GM20000 (cell line): ENCODE measurements around the gene NEU4.
A peak's percentile ranks its signal among the peaks of the same experiment; 100 is the strongest.

Source experiments
- DNase-seq: peaks from one replicate; pipeline ENCODE4 v3.0.0; 2012; ENCODE audit warnings: low spot score
- TF ChIP-seq, protein P1 (sequence below): IDR thresholded peaks from 2 replicates; pipeline ENCODE4 v1.5.1; 2012; ENCODE audit warnings: mild to moderate bottlenecking, control low read depth; ENCODE audit errors: extremely low read depth, missing control alignments

The NEU4 gene

DNA sequence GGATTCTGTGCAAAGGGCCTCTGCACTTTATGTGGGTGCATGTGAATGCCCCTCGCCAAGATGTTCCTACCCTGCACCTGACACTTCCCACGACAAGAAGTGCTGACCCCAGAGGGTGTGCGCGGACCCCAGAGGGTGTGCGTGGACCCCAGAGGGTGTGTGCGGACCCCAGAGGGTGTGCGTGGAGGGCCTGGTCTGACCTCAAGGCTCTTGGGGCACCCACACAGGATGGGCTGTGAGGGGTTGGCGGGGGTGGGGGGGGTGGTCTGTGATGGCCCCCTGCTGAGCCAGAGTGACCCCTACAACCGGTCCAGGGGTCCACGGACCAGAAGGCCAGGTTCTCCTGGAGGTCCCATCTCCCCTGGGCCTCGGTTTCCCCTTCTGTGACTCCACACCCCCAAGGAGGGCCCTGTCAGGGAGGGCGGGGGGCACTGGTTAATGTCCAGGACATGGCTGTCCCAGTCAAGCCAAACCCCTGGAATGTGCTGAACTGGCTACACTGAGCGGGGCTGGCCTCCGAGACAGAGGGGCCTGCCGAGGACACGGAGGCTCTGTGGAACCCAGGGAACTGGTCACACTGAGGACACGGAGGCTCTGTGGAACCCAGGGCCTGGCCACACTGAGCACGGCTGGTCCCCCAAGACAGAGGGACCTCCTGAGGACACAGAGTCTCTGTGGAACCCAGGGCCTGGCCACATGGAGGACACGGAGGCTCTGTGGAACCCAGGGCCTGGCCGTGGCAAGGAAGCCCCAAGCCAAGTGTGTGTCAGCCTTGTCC lies 3.1 kb downstream of the NEU4 start:
- DNase-seq = peak; percentile 12
- TF ChIP-seq, protein P1, sequence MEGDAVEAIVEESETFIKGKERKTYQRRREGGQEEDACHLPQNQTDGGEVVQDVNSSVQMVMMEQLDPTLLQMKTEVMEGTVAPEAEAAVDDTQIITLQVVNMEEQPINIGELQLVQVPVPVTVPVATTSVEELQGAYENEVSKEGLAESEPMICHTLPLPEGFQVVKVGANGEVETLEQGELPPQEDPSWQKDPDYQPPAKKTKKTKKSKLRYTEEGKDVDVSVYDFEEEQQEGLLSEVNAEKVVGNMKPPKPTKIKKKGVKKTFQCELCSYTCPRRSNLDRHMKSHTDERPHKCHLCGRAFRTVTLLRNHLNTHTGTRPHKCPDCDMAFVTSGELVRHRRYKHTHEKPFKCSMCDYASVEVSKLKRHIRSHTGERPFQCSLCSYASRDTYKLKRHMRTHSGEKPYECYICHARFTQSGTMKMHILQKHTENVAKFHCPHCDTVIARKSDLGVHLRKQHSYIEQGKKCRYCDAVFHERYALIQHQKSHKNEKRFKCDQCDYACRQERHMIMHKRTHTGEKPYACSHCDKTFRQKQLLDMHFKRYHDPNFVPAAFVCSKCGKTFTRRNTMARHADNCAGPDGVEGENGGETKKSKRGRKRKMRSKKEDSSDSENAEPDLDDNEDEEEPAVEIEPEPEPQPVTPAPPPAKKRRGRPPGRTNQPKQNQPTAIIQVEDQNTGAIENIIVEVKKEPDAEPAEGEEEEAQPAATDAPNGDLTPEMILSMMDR = no peak

DNA sequence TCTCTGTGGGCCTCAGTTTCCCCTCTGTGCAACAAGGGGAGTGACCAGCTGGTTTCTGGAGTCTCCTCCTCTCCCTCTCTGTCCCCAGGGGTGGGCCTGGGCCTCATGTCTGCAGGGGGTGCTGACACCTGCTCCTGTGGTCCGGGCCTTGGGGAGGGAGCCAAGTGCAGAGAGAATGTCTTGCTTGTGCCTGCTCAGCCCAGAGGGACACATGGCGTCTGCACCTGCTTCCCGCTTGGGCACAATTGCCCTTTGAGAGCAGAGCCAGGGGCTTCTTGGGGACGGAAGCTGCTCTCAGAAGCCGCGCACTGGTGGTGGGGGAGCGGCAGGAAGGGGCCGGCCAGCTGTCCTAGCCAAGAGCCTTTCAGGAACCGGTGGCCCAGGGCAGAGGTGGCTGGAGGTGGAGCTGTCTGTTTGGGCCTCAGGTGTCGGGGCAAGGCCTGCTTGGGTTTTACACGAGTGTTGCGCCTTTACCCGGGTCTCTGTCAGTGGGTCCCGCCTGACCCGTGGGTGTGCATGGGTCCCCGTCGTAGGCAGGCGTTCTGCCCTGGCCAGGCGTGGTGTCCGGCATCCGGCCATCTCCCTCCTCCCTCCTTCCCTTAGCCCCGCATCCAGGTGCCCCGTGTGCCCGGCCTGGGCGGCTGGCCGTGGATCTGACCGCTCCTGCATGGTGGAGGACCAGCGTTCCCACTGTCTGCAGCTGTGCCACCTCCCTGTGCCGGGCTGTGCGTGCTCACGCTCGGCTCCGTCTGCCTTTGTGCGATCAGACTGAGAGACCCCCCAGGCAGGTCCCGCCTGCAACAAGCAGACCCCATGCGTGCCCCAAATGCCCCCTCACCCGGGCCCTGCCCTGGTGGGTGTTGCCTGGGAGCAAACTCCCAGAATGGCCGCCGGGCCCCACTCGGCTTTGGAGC lies 4.0 kb downstream of the NEU4 start:
- DNase-seq = peak; percentile 28

DNA sequence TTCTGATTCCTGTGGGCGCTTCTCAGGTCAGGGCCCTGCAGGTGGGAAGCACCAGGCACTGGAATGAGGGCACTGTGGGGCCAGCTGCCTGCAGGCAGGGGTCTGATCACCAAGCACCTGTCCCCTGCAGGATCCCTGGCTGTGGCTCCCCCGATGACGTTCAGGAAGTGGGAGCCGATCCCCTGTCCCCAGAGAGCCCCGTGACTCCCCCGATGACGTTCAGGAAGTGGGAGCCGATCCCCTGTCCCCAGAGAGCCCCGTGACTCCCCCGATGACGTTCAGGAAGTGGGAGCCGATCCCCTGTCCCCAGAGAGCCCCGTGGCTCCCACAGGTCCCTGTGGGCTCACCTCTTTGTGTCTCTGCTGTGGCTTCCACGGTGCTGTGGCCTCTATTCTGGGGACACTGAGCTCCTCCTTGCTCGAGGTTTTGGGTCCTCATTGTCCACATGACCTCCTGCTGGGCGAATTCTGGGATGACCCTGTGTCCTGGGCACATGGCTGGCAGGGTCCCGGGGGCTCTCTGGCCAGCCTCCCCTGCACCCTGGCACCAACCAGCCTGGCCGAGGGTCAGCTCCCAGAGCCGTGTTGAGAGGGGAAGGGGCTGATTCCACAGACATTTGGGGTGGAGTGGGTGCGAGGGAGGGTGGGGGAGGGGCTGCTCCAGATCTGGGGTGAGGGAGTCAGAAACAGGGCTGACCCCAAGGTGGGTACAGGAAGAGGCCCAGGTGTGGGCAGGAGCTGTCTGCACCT lies 4.8 kb downstream of the NEU4 start:
- TF ChIP-seq, protein P1 = no peak
- DNase-seq = peak; percentile 58

More for the DNA sequence above, 4.0 kb downstream of the NEU4 start:
- TF ChIP-seq, protein P1 = no peak

DNA sequence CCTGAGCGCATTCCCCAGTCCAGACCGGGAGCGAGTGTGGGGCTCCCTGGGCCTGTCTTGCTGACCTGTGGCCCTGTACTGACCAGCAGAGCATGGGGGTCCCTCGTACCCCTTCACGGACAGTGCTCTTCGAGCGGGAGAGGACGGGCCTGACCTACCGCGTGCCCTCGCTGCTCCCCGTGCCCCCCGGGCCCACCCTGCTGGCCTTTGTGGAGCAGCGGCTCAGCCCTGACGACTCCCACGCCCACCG lies 5.3 kb downstream of the NEU4 start:
- no peak for DNase-seq
- TF ChIP-seq, protein P1 = no peak

DNA sequence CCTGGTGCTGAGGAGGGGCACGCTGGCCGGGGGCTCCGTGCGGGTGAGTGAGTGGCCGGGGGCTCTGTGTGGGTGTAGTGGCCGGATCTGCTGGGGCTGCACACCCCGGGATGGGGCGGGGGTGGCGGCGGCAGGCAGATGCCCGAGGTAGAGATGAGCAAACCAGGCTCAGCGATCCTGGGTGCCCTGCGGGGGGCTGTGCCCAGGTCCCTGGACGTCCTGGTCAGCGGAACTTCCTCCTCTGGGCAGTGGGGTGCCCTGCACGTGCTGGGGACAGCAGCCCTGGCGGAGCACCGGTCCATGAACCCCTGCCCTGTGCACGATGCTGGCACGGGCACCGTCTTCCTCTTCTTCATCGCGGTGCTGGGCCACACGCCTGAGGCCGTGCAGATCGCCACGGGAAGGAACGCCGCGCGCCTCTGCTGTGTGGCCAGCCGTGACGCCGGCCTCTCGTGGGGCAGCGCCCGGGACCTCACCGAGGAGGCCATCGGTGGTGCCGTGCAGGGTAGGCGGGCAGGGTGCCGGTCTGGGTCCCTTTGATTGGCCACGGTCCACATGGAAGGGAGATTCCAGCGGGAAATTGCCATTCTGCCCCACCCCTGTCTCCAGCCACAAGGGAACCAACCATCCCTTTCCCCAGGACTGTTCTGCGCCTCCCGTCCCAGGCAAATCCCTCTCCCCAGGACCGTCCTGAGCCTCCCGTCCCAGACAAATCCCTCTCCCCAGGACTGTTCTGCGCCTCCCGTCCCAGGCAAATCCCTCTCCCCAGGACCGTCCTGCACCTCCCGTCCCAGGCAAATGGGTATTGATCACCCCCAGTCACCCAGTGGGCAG lies 5.9 kb downstream of the NEU4 start:
- TF ChIP-seq, protein P1 = no peak
- DNase-seq = peak; percentile 26

DNA sequence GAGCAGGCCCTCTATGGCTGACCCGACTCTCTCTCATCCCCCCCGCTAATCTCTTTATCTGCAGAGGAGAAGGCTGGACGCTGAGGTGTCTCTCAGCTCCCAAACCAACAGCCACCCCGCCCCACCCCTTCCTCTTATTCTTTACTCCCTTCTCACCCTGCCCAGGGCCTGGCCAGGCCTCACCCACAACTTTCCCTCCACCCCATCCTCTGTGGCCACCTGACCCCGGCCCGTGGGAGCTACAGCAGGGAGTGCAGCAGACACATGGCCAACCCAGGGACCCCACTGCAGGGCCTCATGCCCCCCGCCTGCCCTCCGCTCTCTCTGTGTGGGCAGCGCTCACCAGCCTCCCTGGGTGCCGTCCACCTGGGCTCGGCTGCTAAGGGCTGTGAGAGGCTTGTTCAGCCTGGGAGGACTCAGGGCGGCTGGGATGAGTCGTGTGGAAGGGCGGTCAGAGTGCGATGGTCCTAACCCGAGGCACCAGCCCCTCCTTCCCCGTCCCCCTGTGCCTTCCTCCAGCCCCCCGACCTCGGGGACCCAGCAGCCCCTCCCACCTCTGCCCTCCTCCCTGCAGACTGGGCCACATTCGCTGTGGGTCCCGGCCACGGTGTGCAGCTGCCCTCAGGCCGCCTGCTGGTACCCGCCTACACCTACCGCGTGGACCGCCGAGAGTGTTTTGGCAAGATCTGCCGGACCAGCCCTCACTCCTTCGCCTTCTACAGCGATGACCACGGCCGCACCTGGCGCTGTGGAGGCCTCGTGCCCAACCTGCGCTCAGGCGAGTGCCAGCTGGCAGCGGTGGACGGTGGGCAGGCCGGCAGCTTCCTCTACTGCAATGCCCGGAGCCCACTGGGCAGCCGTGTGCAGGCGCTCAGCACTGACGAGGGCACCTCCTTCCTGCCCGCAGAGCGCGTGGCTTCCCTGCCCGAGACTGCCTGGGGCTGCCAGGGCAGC lies 6.8 kb downstream of the NEU4 start:
- DNase-seq = peak; percentile 35
- TF ChIP-seq, protein P1 = no peak
